ENCODE measurements around the gene GRM8.
"Not testable (repeated sequence)": the region's sequence is repeated elsewhere in the genome, so short reads cannot be mapped to it uniquely, and the experiment has no call there.

The GRM8 gene

GRCh38 chr7:126845331-126845730 lies 407.4 kb downstream of the GRM8 start:
- FAIRE-seq, result peak; percentile 25
- no peak for DNase-seq (ENCODE audit: insufficient read length, low spot score)
- TF ChIP-seq CTCF (IDR thresholded peaks at IDR 0.05; ENCODE audit: insufficient read depth, missing control alignments), result no peak

GRCh38 chr7:126843883-126844282 lies 408.9 kb downstream of the GRM8 start:
- no peak for DNase-seq (ENCODE audit: insufficient read length, low spot score)
- TF ChIP-seq CTCF (IDR thresholded peaks at IDR 0.05; ENCODE audit: insufficient read depth, missing control alignments), result no peak
- no peak for FAIRE-seq

GRCh38 chr7:126843336-126843735 lies 409.4 kb downstream of the GRM8 start:
- FAIRE-seq (no peak), DNase-seq (ENCODE audit: insufficient read length, low spot score) (no peak)
- TF ChIP-seq CTCF (IDR thresholded peaks at IDR 0.05; ENCODE audit: insufficient read depth, missing control alignments), result no peak

GRCh38 chr7:126842451-126842850 lies 410.3 kb downstream of the GRM8 start:
- peak; percentile 98 for FAIRE-seq
- DNase-seq (ENCODE audit: insufficient read length, low spot score), result no peak

DNA sequence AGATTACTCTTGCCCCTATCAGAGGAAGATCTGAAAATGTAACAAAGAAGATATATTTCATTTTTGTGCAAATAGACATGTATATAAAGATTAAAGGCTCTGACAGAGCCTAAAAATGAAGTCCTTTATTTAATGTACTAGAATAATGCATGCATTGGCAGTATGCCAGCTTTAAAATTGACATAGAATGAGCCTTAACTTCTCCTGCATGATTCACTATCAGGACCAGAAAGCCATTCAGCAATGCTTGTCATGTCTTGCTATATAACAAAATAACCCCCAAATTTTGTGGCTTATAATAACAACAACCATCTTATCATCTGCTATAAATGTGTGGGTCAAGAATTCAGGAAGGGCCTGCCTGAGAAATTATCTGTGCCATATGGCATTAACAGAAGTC lies 411.9 kb downstream of the GRM8 start:
- no peak for TF ChIP-seq CTCF (IDR thresholded peaks at IDR 0.05; ENCODE audit: insufficient read depth, missing control alignments)
- FAIRE-seq (no peak), DNase-seq (ENCODE audit: insufficient read length, low spot score) (no peak)

More at GRCh38 chr7:126842451-126842850, 410.3 kb downstream of the GRM8 start:
- TF ChIP-seq CTCF (IDR thresholded peaks at IDR 0.05; ENCODE audit: insufficient read depth, missing control alignments), result no peak

GRCh38 chr7:126839624-126840023 lies 413.1 kb downstream of the GRM8 start:
- no peak for TF ChIP-seq CTCF (IDR thresholded peaks at IDR 0.05; ENCODE audit: insufficient read depth, missing control alignments)
- DNase-seq (ENCODE audit: insufficient read length, low spot score), result no peak
- FAIRE-seq, result no peak

GRCh38 chr7:126838194-126838593 lies 414.5 kb downstream of the GRM8 start:
- FAIRE-seq (no peak), DNase-seq (ENCODE audit: insufficient read length, low spot score) (no peak)
- no peak for TF ChIP-seq CTCF (IDR thresholded peaks at IDR 0.05; ENCODE audit: insufficient read depth, missing control alignments)

DNA sequence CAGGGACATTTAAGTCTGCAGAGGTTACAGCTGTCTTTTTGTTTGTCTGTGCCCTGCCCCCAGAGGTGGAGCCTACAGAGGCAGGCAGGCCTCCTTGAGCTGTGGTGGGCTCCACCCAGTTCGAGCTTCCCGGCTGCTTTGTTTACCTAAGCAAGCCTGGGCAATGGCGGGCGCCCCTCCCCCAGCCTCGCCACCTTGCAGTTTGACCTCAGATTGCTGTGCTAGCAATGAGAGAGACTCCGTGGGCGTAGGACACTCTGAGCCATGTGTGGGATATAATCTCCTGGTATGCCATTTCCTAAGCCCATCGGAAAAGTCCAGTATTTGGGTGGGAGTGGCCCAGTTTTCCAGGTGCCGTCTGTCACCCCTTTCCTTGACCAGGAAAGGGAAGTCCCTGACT lies 421.5 kb downstream of the GRM8 start:
- not testable (repeated sequence) for DNase-seq (ENCODE audit: insufficient read length, low spot score); FAIRE-seq
